SU-DHL-6 (cell line): ENCODE results near the gene KERA.

Source experiments
- H2AFZ ChIP-seq: fragments of 200-600 bp; sonication (generic); 2 replicates; pipeline ENCODE4 v1.6.1; 2014; ENCODE audit warnings: low read depth, mild to moderate bottlenecking, moderate library complexity, mixed read lengths, antibody characterized with exemption, low read length; ENCODE audit not compliant: severe bottlenecking
- H3F3A ChIP-seq: fragments of 200-600 bp; shearing (Covaris generic); 2 replicates; pipeline ENCODE4 v1.6.0; 2016; ENCODE audit warnings: antibody characterized with exemption, mild to moderate bottlenecking; ENCODE audit not compliant: insufficient read depth
- H3K27ac ChIP-seq: fragments of 200-600 bp; sonication (generic); 2 replicates; pipeline ENCODE4 v1.5.1; 2016; ENCODE audit warnings: low read depth, mild to moderate bottlenecking, low read length, moderate library complexity, mixed read lengths
- H3K27me3 ChIP-seq: fragments of 200-600 bp; sonication (generic), shearing (Covaris generic); 2 replicates; pipeline ENCODE4 v1.6.0; 2014; ENCODE audit warnings: mild to moderate bottlenecking, low read length
- H3K36me3 ChIP-seq: fragments of 200-600 bp; sonication (generic); 2 replicates; pipeline ENCODE4 v1.6.1; 2014; ENCODE audit warnings: mild to moderate bottlenecking, low read length, mixed read lengths
- H3K4me2 ChIP-seq: fragments of 300-600, 200-600 bp; shearing (Covaris generic), sonication (generic); 2 replicates; pipeline ENCODE4 v1.6.0; 2014; ENCODE audit warnings: low read length, low read depth, mild to moderate bottlenecking; ENCODE audit not compliant: poor library complexity, severe bottlenecking
- H3K4me3 ChIP-seq: fragments of 200-600 bp; sonication (generic); 2 replicates; pipeline ENCODE4 v1.5.1; 2014; ENCODE audit warnings: antibody characterized with exemption, low read length, mild to moderate bottlenecking, mixed read lengths; ENCODE audit not compliant: insufficient read depth, poor library complexity, severe bottlenecking
- H3K79me2 ChIP-seq: fragments of 200-600 bp; sonication (generic); 2 replicates; pipeline ENCODE4 v1.6.1; 2014; ENCODE audit warnings: mild to moderate bottlenecking, low read length, moderate library complexity; ENCODE audit not compliant: insufficient read depth
- H3K9ac ChIP-seq: fragments of 200-600 bp; sonication (generic); 2 replicates; pipeline ENCODE4 v1.7.0; 2014; ENCODE audit warnings: mild to moderate bottlenecking, low read length
- H3K9me2 ChIP-seq: fragments of 200-600 bp; sonication (generic); replicated peaks from 2 replicates; pipeline ENCODE4 v1.6.1; 2014; ENCODE audit warnings: low read length; ENCODE audit not compliant: insufficient read depth
- H3K9me3 ChIP-seq: fragments of 200-600 bp; sonication (generic); 2 replicates; pipeline ENCODE4 v1.6.1; 2014; ENCODE audit warnings: low read length, mixed read lengths; ENCODE audit not compliant: insufficient read depth
- H4K20me1 ChIP-seq: fragments of 200-600 bp; sonication (generic); 2 replicates; pipeline ENCODE4 v1.6.1; 2014; ENCODE audit warnings: low read depth, mild to moderate bottlenecking, antibody characterized with exemption, low read length, moderate library complexity, mixed read lengths
- CTCF ChIP-seq: fragments of 200-600 bp; sonication (generic); IDR thresholded peaks from one replicate; pipeline ENCODE4 v1.5.1; 2017; ENCODE audit warnings: antibody characterized with exemption, mild to moderate bottlenecking, low read length, moderate library complexity; ENCODE audit not compliant: insufficient read depth, poor library complexity, severe bottlenecking
- EZH2phosphoT487 ChIP-seq: fragments of 200-600 bp; sonication (generic), shearing (Covaris generic); conservative IDR thresholded peaks from 2 replicates; pipeline ENCODE4 v1.6.1; 2018; ENCODE audit warnings: mild to moderate bottlenecking, antibody characterized with exemption, low read length, moderate library complexity, mixed read lengths

KERA gene

GRCh38 chr12:91061091-91061490 lies 3.3 kb upstream of the KERA start:
- H3K27me3 ChIP-seq, result no peaks in the 10 kb centered on the region
- H3K27ac ChIP-seq, result no peak overlapping the region
- no peaks in the 10 kb centered on the region for H3K9me2 ChIP-seq
- no peak overlapping the region for H2AFZ ChIP-seq
- H4K20me1 ChIP-seq, result no peaks in the 10 kb centered on the region
- H3K9ac ChIP-seq, result no peak overlapping the region
- H3K9me3 ChIP-seq, result no peaks in the 10 kb centered on the region
- no peaks in the 10 kb centered on the region for H3F3A ChIP-seq
- H3K4me2 ChIP-seq, result no peak overlapping the region
- H3K4me3 ChIP-seq, result no peak overlapping the region
- H3K79me2 ChIP-seq, result no peaks in the 10 kb centered on the region
- TF ChIP-seq EZH2phosphoT487, result no peak
- no peaks in the 10 kb centered on the region for H3K36me3 ChIP-seq

GRCh38 chr12:91059211-91059610 lies 1.4 kb upstream of the KERA start:
- H4K20me1 ChIP-seq, result no peaks in the 10 kb centered on the region

DNA sequence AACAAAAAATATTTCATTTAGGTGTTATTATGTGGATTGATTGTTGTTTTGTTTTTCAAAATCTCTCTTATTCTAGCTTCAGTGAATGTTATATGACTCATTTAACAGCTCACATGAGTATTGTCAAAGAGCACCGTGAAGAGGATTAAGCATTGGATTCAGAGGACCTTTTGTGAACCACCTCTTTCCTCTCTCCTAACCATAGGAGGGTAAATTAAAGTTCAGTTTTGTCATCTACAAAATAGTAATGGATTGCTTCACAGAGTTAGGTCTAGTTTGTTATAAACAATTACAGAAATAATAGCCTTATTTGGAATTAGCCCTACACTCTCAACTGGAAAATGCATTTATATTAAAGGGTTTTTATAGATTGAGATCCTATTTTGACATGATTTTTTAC lies 962 bp upstream of the KERA start:
- H3K27ac ChIP-seq, result no peak overlapping the region
- no peak overlapping the region for H3K9ac ChIP-seq
- no peaks in the 10 kb centered on the region for H3K36me3 ChIP-seq
- no peaks in the 10 kb centered on the region for H3K9me2 ChIP-seq
- no peaks in the 10 kb centered on the region for H3K79me2 ChIP-seq
- no peaks in the 10 kb centered on the region for H3K27me3 ChIP-seq
- no peak overlapping the region for H2AFZ ChIP-seq
- H3F3A ChIP-seq, result no peaks in the 10 kb centered on the region
- H3K9me3 ChIP-seq, result no peaks in the 10 kb centered on the region
- no peak overlapping the region for H3K4me3 ChIP-seq
- no peak for TF ChIP-seq EZH2phosphoT487
- TF ChIP-seq CTCF, result no peak
- H3K4me2 ChIP-seq, result no peak overlapping the region
- no peaks in the 10 kb centered on the region for H4K20me1 ChIP-seq

More at GRCh38 chr12:91059211-91059610, 1.4 kb upstream of the KERA start:
- Histone ChIP-seq H2AFZ (no peak overlapping the region), H3K4me3 (no peak overlapping the region), H3K9ac (no peak overlapping the region), H3F3A (no peaks in the 10 kb centered on the region), H3K27ac (no peak overlapping the region), H3K27me3 (no peaks in the 10 kb centered on the region), H3K36me3 (no peaks in the 10 kb centered on the region), H3K4me2 (no peak overlapping the region), H3K79me2 (no peaks in the 10 kb centered on the region), H3K9me3 (no peaks in the 10 kb centered on the region), H3K9me2 (no peaks in the 10 kb centered on the region)
- TF ChIP-seq EZH2phosphoT487 (no peak), CTCF (no peak)

DNA sequence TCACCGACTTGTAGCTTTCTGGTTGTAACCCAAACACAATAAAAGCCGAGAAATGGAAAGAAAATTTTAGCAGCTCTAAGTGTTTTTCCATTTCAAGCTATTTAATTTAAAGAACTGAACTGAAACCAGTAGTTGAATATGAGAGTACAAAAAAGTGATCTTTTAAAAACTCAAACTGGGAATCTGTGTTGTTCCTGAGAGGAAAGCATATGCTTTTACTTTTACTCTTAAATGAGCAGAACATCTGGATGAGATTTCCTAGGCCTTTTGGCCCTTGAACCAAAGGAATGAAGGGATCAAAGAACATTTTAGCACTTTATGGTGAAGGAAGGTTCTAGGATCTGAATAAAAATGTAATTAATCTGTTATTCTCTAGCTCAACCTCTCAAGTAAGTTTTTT lies 1.3 kb downstream of the KERA start:
- TF ChIP-seq CTCF (no peak), EZH2phosphoT487 (no peak)
- Histone ChIP-seq H3K27ac (no peak overlapping the region), H3K9ac (no peak overlapping the region), H3F3A (no peaks in the 10 kb centered on the region), H2AFZ (no peak overlapping the region), H4K20me1 (no peaks in the 10 kb centered on the region), H3K79me2 (no peaks in the 10 kb centered on the region), H3K36me3 (no peaks in the 10 kb centered on the region), H3K9me2 (no peaks in the 10 kb centered on the region), H3K27me3 (no peaks in the 10 kb centered on the region), H3K9me3 (no peaks in the 10 kb centered on the region), H3K4me2 (no peak overlapping the region), H3K4me3 (no peak overlapping the region)
